NCI-H2196 treated with DMSO at 0.1 percent for 48 hours (cell line): Measurements from ENCODE around the gene CFAP410.

Source experiments
- DNase-seq: peaks from one replicate; lab custom pipeline; 2025; ENCODE audit not compliant: unreplicated experiment; lab: John Stamatoyannopoulos, UW

The CFAP410 gene

DNA sequence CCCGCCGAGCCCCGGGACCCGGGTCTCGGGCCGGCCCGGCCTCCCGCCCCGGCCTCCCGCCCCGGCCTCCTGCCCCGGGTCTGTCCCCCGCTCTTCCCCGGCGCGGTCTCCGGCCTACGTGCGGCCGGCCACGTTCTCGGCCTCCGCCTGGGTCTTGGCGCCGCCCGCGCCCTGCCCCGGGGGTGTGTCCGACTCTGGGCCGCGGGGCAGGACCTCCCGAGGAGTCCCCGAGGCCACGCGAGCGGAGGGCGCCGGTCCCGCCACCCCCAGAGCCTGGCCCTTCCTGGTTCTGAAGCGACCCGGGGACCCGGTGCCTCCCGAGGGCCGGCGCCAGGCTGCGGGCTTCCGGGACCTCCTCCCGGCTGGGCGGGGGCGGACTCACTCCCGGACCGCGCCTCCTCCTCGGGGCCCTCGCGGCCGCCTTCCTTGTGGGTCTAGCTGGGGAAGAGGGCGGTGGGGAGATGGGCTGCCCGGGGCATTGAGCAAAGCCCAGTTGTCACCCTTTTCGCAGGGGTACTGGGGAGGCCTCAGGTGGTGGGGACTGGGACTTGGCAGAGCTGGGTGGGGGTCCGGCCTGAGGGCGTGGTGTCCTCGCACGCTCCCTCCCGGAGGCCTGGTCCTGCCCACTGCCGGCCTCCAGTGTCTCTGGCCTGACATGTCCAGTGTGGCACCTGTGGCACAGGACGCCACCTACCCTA is 38.8 kb downstream of the CFAP410 start:
- DNase-seq = peak; percentile 26

DNA sequence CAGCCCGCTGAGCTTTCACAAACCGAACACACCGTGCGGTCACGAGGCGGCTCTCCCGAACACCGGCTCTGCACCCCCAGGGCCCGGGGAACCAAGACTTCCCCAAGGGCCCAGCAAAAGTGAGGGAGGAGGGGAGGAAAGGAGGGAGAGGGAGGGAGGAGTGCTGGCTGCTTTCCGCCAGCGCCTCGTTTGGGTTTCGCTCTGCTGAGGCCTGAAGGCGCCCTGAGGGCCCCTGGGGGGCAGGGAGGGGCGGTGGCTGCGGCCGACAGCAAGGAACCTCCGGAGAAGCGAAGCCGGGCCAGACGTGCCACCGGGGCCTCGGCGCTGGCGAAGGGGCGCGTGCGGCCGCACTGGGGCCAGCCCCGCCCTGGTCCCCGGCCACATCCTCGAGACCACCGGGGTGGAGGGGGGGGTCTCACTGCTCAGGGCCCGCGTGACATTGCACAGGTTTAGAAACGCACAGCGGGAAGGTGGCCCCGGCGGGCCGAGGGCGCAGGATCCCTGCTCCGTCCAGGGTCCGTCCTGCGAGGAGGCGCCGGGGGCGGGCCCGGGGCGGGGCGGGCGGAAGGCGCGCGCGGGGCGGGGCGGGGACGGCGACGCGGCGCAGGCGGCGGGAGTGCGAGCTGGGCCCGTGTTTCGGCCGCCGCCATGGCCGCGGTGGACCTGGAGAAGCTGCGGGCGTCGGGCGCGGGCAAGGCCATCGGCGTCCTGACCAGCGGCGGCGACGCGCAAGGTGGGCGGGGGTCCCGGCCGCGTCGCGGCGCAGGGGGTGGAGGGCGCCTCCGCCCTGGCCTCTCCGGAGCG is 39.5 kb downstream of the CFAP410 start, which contains the start of gene PFKL:
Gene PFKL, plus strand, starts transcription at position 596 of the 804 bp plus-strand sequence. Its CDS starts 53 bp downstream, at position 649.
- DNase-seq = no peak

DNA sequence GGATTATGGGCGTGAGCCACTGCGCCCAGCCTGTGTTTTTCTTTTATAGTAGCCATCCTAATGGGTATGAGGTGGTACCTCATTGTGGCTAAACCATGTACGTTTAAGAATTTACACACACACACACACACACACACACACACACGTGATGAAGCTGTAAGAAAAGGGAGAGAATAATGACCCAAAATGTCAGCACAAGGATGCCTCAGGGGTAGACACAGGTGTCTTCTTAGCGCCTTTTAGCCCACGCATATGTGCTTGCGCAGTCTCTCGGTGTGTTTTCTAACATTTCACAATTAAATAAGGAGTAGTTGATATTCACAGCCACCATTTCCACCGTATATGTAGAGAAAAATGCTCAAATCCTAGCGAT is 40.1 kb downstream of the CFAP410 start:
- no peak for DNase-seq

DNA sequence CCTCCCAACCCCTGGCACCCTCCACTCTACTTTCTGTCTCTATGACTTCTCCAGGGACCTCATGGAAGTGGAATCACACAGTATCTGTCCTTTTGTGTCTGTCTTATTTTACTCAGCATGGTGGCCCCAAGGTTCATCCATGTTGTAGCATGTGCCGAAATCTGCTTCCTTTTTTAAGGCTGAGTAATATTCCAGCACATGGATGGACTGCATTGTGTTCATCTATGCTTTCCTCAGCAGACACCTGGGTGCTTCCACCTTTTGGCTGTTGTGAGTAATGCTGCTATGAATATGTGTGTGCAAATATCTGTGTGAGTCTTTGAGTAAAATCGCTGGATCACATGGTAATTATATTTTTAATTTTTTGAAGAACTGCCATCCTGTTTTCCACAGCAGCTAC is 40.9 kb downstream of the CFAP410 start:
- DNase-seq = no peak

DNA sequence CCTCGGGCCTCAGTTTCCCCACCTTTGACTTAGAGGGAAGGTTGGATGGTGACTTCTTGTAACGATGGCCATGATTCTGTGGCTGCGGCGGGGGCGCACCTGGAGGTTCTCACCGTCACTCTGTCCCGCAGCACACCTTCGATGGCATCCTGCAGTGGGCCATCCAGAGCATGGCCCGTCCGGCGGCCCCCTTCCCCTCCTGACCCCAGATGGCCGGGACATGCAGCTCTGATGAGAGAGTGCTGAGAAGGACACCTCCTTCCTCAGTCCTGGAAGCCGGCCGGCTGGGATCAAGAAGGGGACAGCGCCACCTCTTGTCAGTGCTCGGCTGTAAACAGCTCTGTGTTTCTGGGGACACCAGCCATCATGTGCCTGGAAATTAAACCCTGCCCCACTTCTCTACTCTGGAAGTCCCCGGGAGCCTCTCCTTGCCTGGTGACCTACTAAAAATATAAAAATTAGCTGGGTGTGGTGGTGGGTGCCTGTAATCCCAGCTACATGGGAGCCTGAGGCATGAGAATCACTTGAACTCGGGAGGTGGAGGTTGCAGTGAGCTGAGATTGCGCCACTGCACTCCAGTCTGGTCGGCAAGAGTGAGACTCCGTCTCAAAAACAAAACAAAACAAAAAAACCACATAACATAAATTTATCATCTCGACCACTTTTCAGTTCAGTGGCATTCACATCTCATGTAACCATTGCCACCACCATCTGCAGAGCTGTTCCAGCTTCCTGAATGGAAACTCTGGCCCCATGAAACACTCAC is 41.5 kb downstream of the CFAP410 start:
- peak; percentile 72 for DNase-seq

DNA sequence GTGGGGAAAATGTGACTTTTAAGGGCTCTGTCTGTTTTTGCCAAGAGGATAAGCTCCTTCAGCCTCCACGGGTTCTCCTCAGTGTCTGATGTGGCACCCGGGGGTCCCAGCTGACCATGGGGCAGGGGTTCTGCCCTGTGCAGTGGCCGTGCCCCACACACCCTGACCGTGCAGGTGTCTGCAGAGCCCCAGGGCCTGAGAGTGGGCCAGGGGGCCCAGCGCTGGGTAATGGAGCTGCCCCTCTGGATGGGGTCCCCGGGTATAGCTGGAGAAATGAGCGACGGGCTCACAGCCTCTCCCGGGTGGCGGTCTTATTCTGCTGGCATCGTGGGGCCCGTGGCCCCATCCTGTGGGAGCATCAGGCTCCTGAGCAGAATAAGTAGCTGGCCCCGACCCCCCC is 42.3 kb downstream of the CFAP410 start:
- DNase-seq = no peak

DNA sequence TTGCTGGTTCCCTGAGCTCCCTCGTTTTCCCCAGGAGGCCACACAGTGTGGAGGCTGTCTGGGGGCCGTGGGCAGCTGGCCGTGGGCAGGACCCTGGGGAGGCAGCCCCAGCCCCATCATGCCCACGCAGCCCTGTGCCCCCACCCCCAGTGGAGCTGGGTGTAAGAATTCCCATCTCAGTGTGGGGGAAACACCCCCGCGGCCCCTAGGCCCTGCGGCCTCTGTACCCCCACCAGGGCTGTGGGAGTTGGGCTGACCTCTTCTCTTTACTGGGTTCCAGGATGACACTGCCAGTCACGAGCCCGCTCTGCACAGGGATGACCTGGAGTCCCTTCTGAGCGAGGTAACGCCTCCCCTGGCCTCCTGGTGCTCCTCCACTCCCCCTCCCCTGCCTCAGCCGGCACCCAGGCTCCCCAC is 43.1 kb downstream of the CFAP410 start:
- no peak for DNase-seq

DNA sequence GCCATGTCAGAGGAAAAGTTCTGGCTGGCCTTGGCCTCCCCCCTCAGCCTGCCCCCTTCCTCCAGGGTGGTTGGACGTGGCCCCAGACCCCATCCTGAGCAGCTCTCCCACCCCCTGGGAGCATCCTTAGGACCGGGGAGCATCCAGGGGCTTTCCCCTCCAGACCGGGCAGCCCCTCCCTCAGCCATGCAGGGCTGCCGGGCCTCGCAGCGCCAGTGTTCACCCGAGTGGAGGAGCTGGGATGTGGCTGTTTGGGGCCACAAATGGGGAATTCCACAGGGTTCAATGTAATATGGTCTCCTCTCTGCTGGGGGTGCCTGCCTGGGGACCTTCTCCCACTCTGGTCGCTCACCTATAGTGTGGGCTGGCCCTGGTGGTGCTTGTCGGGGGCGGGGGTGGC is 43.5 kb downstream of the CFAP410 start:
- no peak for DNase-seq

DNA sequence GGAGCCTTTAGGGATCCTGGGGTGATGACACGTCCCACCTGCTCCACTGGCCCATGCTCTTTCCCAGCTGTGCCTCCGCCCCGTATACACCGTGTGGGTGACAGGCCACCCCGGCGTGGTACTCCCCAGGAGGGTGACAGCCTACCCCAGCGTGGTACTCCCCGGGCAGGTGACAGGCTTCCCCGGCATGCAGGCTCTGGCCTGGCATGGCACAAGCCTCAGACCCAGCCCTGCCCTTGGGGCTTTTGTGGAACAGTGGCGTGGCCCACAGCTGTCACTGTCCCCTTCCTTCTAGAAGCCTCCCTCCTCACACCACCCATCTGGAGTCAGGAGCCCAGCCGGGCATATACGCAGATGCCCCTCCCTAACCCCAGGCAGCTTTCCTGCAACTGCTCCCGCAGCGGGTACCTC is 44.0 kb downstream of the CFAP410 start:
- DNase-seq = no peak

DNA sequence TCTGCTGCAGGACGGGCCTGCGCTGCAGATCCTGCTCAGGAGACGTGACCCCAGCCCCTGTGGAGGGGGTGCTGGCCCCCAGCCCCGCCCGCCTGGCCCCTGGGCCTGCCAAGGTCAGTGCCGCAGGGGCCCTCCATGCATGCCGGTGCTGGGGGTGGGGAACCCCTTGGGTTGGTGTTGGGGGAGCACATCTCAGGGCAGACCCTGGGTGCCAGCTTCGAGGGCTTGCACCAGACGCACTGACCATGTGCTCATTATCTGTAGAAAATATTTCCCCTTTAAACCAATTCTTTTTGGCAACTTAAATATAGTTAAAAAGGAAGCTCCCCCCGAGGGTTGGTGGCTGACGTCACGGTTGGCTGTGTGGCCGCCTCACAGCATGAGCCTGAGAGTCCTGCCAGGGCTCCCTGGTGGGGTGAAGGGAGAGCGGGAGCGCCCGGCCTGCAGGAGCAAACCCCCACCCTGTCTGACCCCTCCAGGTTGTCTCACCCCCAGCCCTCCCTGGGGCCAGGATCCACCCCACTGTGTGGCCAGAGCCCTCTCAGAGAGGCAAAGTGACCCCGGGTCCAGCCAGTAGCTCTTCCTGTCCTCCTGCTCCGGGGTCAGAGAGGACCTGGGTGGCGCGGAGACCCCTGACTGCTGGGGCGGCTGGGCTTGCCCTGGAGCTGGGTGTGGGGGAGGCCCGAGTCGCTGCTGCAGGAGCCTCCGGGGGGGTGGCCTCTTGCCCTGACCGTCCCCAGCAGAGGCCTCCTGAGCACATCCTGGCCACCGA is 44.6 kb downstream of the CFAP410 start:
- DNase-seq = no peak

DNA sequence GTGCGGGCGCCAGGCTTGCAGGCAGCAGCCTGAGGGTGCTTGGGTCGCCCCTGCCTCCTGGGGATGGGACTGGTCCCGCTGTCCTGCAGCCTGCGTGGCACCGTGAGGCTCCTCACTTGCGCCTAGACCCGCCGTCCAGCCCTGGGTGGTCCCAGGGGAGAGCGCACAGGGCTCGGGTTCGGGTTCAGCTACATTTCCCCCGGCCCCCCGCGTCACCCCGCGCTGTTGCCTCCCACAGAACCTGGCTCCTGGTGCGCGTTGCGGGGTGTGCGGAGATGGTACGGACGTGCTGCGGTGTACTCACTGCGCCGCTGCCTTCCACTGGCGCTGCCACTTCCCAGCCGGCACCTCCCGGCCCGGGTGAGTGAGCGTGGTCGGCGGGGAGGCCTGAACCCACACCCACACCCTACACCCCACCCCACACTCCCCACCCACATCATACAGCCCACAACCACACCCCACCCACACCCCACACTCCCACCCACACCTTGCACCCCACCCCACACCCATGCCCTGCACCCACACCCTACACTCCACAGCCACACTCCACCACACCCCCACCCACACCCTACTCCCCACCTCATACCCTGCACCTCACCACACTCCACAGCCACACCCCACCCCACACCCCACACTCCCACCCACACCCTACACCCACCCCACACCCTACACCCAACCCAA is 45.5 kb downstream of the CFAP410 start:
- no peak for DNase-seq

DNA sequence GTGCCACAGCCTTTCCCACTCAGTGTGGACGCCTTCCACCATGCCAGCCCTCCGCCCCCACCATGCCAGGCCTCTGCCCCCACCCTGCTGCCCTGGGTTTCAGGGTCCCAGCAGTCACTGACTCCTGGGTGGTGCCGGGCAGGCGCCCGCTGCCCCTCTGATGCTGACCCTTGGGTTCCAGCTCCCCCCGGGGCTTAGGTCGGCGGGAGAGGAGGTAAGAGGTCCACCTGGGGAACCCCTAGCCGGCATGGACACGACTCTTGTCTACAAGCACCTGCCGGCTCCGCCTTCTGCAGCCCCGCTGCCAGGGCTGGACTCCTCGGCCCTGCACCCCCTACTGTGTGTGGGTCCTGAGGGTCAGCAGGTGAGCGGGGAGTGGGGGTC is 46.4 kb downstream of the CFAP410 start:
- DNase-seq = no peak

DNA sequence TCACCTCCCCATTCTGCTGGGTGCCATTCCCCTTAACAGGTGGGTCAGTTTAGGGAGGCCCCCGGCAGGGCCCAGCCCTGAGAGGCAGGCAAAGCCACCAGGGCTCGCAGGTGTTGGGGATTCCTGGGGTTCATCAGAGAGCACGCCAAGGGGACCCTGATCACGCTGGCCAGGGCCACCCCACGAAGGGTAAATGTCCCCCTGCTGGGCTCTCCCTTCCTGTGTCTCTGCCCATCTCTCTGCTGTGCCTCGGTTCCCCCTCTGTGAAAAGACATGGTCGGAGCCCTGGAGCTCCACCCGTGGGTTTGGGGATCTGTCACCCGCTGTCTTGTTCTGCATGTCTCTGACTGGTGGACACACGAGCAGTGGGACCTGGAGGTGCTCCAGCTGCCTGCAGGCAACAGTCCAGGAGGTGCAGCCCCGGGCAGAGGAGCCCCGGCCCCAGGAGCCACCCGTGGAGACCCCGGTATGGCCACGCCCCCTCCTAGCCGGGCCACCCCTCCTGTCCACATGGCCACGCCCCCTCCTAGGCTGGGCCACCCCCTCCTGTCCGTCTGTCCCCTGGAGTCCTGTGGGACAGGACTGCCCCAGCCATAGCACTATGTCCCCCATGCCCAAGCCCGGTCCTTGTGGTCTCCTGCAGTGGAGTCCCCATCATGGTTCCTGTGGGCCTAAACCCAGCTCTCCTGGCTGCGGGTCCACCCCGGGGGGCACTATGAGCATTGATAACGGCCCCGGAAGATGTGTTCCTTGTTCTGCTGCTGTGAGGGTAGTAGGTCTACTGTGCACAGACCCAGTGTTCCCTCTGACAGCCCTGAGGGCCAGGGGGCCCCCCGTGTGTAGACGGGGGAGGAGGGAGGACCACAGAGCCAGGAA is 47.0 kb downstream of the CFAP410 start:
- DNase-seq = no peak

DNA sequence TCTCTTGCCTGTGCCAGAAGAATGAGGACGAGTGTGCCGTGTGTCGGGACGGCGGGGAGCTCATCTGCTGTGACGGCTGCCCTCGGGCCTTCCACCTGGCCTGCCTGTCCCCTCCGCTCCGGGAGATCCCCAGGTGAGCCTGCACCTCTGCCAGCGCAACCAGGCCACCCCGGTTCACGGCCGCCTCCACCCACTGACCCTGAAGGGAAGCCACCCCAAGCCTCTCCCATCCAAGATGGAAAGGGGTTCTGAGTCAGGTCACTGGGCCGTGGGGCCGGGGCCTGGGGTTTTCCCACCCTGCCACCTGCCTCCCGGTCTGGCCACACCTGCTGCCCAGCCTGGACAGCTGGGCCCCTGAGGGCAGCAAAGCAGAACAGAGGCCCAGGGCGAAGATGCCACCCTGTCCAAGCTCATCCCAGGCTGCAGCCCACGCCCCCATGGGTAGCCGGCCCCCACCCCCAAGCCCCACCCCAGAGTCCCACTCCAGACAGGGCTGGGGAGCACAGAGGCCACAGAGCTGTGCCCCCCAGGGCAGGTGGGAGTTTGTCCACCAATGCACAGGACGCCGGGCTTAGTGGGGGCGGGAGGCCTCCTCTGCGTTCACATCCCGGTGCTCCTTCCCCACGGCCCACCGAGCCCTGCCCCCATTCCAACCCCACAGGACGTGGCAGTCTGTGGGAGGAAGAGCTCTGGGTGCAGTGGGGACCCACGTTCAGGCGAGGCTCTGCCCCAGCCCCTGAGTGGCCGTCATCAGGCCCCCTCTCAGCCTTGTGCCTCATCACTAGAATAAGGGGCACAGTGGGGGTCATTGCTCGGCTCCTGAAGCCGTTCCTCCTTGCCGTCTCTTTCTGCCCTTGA is 47.9 kb downstream of the CFAP410 start:
- no peak for DNase-seq

DNA sequence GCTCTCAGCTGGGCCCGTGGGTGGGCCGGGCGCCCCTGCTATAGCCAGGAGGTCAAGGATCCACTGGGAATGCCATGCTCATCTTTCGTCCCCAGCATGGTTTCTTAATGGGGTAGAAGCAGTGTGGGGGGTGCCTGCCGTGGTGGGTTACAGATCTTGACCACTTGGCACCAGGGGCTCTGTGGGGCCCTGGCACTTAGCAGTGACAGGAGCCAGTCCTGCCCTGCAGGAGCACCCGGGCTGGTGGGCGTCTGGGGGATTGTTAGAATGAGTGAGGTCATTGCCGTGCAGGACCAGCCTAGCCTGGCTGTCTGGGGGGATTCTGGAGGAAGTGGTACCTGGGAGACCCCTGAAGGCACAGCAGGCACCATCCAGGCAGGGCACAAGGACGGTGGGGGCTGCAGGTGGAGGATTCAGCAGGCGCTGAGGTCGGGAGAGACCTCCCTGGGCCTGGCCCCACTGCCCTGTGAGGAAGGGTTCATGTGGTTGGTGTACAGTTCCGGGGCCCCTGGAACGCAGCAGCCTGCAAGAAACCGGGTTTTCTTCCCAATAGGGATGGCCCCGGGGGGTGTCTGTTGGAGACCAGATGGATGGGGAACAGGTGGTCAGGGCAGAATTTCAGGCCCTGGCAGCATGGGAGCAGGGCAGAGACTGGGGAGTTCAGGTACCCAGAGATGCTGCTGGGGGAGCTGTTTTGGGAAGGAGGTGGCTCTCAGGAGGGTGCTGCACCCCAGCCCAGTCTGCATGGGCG is 48.7 kb downstream of the CFAP410 start:
- no peak for DNase-seq

DNA sequence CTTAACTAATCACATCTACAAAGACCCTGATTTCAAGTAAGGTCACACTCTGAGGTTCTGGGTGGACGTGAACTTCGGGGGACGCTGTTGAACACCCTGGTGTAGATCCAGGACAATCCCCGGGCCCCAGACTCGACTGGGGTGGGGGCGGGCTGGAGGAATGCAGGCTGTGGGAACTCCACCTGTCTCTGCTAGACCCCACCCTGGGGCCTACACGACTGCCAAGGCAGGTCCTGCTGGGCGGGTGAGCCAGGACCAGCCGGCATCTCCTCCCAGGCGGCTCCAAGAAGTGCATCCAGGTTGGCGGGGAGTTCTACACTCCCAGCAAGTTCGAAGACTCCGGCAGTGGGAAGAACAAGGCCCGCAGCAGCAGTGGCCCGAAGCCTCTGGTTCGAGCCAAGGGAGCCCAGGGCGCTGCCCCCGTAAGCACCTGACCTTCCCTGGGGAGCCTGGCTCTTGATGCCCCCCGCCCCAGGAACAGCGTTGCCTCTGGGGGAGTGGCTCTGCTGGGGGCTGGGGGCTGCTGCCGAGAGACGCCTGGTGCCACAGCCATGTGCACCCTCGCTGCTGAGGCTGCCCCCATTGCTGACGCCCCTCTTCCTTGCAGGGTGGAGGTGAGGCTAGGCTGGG is 49.7 kb downstream of the CFAP410 start:
- no peak for DNase-seq
